GM18909 (cell line): ENCODE data around the gene CARD11.

ENCODE experiments used
- ATAC-seq: cut with Tn5 transposase; IDR thresholded peaks from one replicate; pipeline ENCODE4 v1.9.1; 2021; ENCODE audit warnings: mild to moderate bottlenecking; ENCODE audit not compliant: unreplicated experiment, poor library complexity

CARD11 gene

GRCh38 chr7:2932402-2933251 is 111.0 kb downstream of the CARD11 start:
- ATAC-seq: no peak

GRCh38 chr7:2931034-2931415 is 112.6 kb downstream of the CARD11 start:
- ATAC-seq: no peak

GRCh38 chr7:2930310-2931033 is 113.2 kb downstream of the CARD11 start:
- no peak for ATAC-seq

DNA sequence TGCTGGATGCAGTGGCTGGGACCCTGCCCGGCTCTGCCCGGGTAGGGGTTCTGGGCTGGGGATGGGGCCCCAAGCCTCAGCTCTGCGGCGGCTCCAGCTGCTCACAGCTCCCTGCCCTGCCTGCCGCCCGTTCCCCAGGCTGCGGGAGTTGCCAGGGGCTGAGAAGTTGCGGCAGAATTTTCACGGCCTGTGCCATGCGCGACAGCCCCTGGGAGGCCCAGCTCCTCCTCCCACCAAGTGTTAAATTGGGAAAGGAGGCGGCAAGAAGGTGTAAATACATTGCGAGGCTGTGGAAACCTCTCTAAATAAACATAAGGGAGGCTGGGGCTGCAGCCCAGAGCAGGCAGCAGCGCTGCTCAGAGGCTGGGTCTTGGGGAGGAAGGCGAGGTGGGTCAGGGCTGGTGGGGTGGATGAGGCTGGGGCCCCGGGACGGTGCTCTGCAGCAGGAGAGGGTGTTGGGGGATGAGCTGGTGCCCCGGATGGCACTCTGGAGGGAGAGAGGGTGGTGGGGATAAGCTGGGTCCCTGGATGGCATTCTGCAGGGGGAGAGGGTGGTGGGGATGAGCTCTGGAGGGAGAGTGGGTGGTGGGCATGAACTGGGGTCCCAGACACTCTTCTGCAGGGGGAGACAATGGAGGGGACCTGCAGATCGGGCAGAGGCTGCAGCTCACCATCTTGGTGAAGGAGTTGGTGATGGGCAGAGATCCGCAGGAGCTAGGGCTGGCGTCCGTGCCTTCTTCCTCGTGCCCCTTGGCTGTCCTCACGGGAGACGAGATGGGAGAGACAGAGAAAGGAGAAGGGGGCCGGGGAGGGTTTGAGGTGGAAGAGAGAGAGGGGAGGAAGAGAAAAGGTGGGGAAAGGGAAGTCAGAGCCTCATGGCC is 114.1 kb downstream of the CARD11 start:
- no peak for ATAC-seq

DNA sequence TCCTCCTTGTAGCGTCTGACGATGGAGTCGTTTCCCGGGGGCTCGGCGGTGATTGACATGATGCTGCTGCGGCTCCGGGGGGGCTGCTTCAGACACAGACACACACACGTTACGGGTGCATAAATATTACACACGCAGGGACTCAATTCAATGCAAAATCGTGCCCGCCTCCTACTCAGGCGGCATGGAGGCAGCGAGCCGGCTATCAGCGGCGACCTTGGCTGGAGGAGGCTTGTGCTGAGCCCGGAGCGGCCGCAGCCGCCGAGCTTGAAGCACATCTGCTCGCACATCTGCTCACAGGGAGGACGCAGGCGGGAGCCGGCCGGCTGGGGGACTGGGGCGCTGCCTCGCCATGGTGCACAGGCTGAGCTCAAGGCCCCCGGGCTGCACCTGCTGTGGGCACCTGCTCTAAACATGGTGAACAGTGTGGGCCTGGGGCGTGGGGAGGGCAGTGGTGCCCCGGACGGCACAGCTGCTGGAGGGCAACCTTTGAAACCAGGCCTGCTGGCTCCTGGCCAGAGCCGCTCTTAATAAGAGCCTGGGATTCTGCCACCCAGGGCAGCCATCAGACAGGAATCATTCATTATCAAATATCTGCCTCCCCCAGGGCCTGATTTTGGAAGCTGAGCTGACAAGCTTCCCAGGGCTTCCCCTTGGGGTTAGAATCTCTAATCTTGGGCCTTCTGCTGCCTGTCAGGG is 114.9 kb downstream of the CARD11 start:
- no peak for ATAC-seq

DNA sequence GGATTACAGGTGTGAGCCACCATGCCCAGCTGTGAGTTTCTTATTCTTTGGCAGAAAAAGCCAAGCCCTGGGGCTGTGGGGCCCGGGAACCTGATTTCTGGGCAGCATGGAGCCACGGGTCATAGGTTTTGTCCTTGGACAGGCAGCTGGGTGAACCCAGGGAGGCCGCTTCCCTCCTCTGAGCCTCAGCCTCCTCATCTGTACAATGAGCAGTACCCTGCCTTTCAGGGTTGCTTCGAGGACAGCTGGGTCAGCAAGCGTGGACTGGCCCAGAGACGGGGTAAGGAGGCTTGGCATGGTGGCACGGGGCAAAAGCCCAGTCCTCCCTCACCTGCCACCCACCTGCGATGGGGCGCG is 115.4 kb downstream of the CARD11 start:
- ATAC-seq: no peak

GRCh38 chr7:2927592-2927991 is 116.1 kb downstream of the CARD11 start:
- no peak for ATAC-seq

DNA sequence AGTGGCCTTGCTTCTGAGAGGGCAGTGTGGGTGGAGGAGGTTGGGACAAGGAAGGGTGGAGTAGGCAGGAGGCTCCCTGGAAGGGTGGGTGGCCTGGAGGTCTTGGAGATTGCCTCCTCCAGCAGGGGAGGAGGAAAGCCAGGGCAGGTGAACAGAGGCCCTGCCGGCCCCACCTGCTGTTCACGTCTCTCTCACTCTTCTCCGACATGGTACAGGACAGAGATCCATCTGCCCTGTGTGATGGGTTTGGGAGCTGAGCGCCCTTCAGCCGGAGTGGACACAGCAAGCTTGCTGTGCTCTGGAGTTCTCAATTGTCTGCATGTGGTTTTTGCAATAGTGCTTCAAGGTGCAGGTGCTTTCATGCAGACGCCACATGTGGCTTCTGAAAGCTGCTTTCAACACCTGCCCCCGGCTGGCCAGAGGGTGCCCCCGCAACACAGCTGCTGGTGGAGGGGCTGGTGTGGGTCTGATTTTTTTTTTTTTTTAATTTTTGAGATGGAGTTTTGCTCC is 116.7 kb downstream of the CARD11 start:
- ATAC-seq: no peak

DNA sequence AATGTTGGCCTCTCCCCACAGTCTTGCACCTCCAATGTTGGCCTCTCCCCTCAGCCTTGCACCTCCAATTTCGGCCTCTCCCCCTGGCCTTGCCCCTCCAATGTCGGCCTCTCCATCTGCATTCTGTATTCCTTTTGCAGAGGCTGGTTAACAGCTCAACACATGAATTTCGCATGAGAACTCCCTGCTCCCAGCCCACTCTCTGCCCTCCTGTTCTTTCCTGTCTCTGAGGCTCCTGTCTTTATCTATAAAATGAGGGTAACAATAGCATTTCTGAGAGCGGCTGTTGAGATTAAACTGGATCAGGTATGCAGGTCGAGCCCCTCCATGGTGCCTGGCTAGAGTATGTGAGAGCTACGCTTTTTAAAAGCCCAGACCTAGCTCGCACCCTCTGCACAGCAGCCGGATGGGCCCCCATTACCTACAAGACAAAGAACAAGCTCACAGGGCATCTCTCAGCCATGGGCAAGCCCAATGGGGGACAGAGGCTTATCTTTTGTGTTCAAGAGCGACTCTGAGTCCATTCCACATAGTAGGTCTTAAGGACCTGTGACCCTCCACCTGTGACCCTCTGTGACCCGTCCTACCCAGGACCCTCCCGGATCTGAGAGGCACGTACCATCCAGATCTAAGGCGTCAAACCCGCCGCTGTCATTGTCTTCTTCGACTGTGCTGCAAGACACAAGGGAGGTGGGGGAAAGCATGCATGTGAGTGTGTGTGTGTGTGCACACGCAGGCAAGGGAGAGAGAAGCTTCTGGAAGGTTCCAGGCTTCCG is 117.4 kb downstream of the CARD11 start:
- no peak for ATAC-seq

- no peak for ATAC-seq
Observed at GRCh38 chr7:2924866-2925840, 118.5 kb downstream of the CARD11 start.

GRCh38 chr7:2923886-2924574 is 119.6 kb downstream of the CARD11 start:
- no peak for ATAC-seq

GRCh38 chr7:2923291-2923781 is 120.3 kb downstream of the CARD11 start:
- ATAC-seq: no peak

DNA sequence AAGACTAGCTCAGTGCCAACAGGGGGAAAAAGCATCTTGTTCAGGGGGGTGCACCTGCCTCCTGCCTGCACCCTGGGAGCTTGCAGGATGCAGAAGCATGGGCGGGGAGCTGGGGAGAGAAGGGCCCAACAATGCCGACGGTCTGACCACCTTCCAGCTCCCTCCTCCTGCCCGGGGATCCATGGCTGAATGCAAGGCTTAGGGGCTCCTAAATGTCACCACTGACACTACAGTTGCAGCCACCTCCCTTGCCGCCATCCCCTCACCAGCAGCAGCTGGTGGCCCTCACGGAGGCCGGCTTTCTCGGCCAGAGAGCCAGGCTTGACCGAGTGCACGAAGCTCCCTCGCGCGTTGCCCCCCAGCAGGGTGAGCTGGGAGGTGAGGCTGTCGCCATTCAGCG is 120.8 kb downstream of the CARD11 start:
- ATAC-seq: no peak

DNA sequence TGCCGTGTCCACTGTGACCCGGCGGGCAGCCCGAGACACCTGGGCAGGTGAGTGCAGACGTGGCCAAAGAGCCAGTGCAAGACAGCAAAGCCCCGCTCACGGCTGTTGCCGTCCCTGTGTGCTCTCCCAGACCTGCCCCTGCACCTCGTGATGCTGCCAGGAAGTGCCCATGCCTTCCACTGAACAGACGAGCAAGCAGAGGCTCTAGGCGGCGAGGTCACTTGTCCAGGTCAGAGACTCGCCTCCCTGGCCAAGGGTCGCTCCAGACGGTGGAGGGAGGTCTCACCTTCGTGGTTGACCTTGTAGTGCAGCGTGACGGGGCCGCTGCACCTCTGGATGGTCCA is 121.3 kb downstream of the CARD11 start:
- no peak for ATAC-seq

DNA sequence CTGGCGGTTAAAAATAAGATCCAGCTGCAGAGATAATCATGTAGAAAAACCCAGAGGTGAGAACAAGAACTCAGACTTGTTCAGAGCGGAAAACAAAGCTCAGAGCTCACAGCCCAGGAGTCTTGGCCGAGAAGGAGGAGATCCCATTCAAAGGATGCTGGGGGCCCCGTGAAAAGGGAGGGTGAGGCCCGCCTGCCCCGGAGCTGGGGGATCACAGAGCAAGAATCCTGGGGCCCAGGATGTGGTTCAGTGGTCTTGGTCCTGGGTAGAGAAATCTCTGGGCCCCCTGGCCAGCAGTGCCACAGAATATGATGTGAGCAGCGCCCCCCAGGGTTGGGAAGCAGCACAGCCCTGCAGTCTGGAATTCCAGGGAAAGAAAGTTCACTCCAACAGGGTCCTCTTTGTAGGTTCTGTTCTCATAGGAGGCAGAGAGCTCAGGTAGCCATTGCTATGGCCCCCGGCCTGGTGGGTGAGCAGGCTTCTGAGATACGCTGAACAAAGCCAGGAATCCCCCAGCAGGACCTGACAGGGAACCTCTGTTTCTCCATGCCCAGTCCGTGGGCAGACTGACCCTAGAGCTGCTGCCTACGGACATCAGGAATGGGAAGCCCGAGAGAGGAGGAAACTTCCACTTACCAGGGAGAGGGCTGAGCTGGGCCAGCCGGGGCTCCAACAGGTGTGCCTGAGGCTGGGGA is 121.9 kb downstream of the CARD11 start:
- no peak for ATAC-seq

DNA sequence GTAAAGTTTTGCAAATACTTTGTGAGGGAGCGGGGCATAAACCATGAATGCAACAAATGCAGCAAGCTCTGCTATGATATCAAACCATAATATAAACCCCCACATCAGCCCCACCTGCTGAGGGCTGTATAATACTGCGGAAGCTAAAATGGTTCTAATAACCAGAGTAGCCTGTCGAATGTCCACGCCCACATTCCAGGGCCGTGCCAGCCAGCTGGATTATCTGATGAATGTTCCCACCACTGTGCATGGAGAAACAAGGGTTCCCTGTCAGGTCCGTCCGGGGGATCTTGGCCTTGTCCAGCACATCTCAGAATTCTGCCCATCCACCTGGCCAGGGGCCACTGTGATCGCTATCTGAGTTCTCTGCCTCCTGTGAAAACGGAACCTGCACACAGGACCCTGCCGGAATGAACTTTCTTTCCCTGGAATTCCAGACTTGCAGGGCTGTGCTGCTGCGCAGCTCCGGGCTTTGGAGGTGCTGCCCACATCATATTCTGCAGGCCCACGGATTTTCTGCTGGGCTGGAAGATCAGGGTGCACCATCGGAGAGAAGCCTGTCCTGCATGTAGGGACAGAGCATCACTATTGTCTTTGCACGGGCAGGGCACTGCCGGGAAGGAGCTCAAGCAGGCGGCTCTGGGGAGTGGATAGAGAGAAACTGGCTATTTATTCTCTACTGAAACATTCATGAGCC is 122.6 kb downstream of the CARD11 start:
- no peak for ATAC-seq
